Activated B cell treated with CpG ODN at 0.5 μM for 24 hours (primary cell): ENCODE results near the gene ARHGAP12. TPM values are rescaled to one million over a fixed set of nuclear protein-coding genes. Genes with fewer than 3 reads are reported as not detected.

Experiments used
- ATAC-seq: fragments of 200-7000 bp; cut with Tn5 transposase; one replicate; pipeline ENCODE4 v1.10.0; 2021; ENCODE audit warnings: low read depth, mild to moderate bottlenecking, moderate library complexity
- CTCF ChIA-PET: fragments of 350-600 bp; sonication (Branson Sonifier 250); formaldehyde crosslinking; loops from one replicate; lab custom pipeline; 2021; ENCODE audit warnings: antibody characterized with exemption; lab: Charles Lee
- POLR2A ChIA-PET: fragments of 350-600 bp; sonication (Branson Sonifier 250); formaldehyde crosslinking; loops from one replicate; lab custom pipeline; 2021; ENCODE audit warnings: antibody characterized with exemption; lab: Charles Lee
- DNase-seq: peaks from one replicate; pipeline ENCODE4 v3.0.0; 2022
- H3K27ac Mint-ChIP-seq: one replicate; pipeline ENCODE4 v1.8.0; 2020; ENCODE audit warnings: mixed read lengths
- H3K27me3 Mint-ChIP-seq: one replicate; pipeline ENCODE4 v1.8.0; 2021; ENCODE audit warnings: mixed read lengths
- H3K36me3 Mint-ChIP-seq: one replicate; pipeline ENCODE4 v1.8.0; 2021; ENCODE audit warnings: low read depth, mixed read lengths
- H3K4me1 Mint-ChIP-seq: one replicate; pipeline ENCODE4 v1.8.0; 2021; ENCODE audit warnings: mixed read lengths
- H3K4me3 Mint-ChIP-seq: one replicate; pipeline ENCODE4 v1.8.0; 2020; ENCODE audit warnings: mild to moderate bottlenecking, mixed read lengths
- H3K9me3 Mint-ChIP-seq: one replicate; pipeline ENCODE4 v1.8.0; 2020; ENCODE audit warnings: mixed read lengths
- intact Hi-C: fragments of 100-400 bp; cut with micrococcal nuclease; formaldehyde crosslinking; loops from one replicate; pipeline ENCODE4 v1.15.1; 2024
- total RNA-seq: library from RNA; stranded (reverse); gene quantifications from 2 replicates; pipeline ENCODE4 v1.2.3, GENCODE V29; 2022
- TF ChIP-seq, protein P1 (sequence below): fragments of 200-600 bp; IDR thresholded peaks from one replicate; pipeline ENCODE4 v1.8.0; 2022; ENCODE audit warnings: antibody characterized with exemption, mild to moderate bottlenecking

The ARHGAP12 gene
- total RNA-seq, 1 donor from 2014 or later, result 23.2 TPM

DNA sequence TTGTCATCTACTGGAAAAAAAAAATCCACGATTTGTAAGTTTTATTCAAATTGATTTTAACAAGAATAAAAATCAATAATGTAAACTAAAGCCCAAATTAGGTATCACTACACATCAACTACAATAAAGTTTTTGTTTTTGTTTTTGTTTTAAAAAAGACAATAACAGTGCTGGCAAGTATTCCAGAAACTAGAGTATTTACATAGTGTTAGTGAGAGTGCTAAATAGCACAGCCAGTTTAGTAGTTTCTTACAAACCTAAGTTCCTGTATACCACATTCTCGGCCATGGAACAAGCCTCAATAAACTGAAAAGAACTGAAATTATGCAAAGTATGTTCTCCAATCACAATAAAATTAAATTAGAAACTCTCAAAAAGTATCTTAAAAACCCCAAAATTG is 8.1 kb downstream of the ARHGAP12 start:
- CTCF ChIA-PET, result no interaction called here
- H3K27me3 Mint-ChIP-seq, result no peaks in the 10 kb centered on the region
- POLR2A ChIA-PET, result no interaction called here
- ATAC-seq (no peak), DNase-seq (no peak)
- H3K4me3 Mint-ChIP-seq, result no peak overlapping the region
- H3K4me1 Mint-ChIP-seq, result peaks cover 59% of the 10 kb centered on the region
- TF ChIP-seq, protein P1, sequence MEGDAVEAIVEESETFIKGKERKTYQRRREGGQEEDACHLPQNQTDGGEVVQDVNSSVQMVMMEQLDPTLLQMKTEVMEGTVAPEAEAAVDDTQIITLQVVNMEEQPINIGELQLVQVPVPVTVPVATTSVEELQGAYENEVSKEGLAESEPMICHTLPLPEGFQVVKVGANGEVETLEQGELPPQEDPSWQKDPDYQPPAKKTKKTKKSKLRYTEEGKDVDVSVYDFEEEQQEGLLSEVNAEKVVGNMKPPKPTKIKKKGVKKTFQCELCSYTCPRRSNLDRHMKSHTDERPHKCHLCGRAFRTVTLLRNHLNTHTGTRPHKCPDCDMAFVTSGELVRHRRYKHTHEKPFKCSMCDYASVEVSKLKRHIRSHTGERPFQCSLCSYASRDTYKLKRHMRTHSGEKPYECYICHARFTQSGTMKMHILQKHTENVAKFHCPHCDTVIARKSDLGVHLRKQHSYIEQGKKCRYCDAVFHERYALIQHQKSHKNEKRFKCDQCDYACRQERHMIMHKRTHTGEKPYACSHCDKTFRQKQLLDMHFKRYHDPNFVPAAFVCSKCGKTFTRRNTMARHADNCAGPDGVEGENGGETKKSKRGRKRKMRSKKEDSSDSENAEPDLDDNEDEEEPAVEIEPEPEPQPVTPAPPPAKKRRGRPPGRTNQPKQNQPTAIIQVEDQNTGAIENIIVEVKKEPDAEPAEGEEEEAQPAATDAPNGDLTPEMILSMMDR, result no peak
- H3K27ac Mint-ChIP-seq, result no peak overlapping the region
- H3K36me3 Mint-ChIP-seq, result peaks cover 2% of the 10 kb centered on the region
- intact Hi-C loops, result no loop called here
- H3K9me3 Mint-ChIP-seq, result no peaks in the 10 kb centered on the region

DNA sequence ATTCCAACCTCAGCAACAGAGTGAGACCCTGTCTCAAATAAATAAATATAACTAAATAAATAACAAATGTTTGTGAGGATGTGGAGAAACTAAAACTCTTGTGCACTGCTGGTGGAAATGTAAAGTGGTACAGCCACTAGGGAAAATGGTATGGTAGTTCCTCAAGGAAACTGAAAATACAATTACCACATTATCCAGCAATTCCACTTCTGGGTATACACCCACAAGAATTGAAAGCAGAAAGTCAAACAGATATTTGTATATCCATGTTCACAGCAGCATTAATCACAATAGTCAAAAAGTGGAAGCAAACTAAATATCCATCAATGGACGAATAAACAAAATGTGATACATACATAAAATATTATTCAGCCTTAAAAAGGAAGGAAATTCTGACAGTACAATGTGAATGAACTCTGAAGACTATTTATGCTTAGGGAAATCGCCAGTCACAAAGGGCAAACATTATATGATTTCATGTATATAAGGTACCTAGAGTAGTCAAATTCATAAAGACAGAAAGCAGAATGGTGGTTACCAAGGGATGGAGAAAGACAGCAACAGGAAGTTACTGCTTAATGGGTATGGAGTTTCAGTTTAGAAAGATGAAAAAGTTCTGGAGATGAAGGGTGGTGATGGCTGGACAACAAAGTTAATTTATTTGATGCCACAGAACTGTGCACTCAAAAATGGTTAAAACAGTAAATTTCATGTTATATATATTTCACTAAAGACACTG is 9.8 kb downstream of the ARHGAP12 start:
- no peak for ATAC-seq
- peaks cover 59% of the 10 kb centered on the region for H3K4me1 Mint-ChIP-seq
- no peak overlapping the region for H3K27ac Mint-ChIP-seq

DNA sequence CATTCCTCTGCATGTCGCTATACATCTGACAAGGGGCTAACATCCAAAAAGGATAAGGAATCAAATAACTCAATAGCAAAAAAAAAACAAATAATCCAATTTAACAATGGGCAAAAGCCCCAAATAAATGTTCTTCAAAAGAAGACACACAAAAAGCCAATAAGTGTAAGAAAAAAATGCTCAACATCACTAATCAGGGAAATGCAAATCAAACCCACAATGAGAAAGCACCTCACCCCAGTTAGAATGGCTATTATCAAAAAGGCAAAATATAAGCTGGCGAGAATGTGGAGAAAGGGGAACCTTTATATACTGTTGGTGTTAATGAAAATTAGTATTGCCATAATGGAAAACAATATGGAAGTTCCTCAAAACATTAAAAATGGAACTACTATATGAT is 14.3 kb downstream of the ARHGAP12 start:
- H3K36me3 Mint-ChIP-seq, result peaks cover 8% of the 10 kb centered on the region
- TF ChIP-seq, protein P1, result no peak
- no peaks in the 10 kb centered on the region for H3K27me3 Mint-ChIP-seq
- intact Hi-C loops, result loop anchor here (2.0 kb wide), 1 partner anchor 14 kb away; the partner anchor contains the start of gene ARHGAP12
- peaks cover 67% of the 10 kb centered on the region for H3K4me1 Mint-ChIP-seq
- DNase-seq (no peak), ATAC-seq (no peak)
- POLR2A ChIA-PET, result no interaction called here
- H3K4me3 Mint-ChIP-seq, result no peak overlapping the region
- H3K27ac Mint-ChIP-seq, result no peak overlapping the region
- no peaks in the 10 kb centered on the region for H3K9me3 Mint-ChIP-seq
- CTCF ChIA-PET, result no interaction called here

More for the DNA sequence above, 9.8 kb downstream of the ARHGAP12 start:
- H3K27me3 Mint-ChIP-seq, result no peaks in the 10 kb centered on the region
- TF ChIP-seq, protein P1, result no peak
- peaks cover 6% of the 10 kb centered on the region for H3K36me3 Mint-ChIP-seq
- DNase-seq, result no peak
- CTCF ChIA-PET, result no interaction called here
- POLR2A ChIA-PET, result no interaction called here
- no peak overlapping the region for H3K4me3 Mint-ChIP-seq
- intact Hi-C loops, result loop anchor here (1.0 kb wide), 1 partner anchor 8 kb away; no protein-coding TSS in a partner anchor
- no peaks in the 10 kb centered on the region for H3K9me3 Mint-ChIP-seq

DNA sequence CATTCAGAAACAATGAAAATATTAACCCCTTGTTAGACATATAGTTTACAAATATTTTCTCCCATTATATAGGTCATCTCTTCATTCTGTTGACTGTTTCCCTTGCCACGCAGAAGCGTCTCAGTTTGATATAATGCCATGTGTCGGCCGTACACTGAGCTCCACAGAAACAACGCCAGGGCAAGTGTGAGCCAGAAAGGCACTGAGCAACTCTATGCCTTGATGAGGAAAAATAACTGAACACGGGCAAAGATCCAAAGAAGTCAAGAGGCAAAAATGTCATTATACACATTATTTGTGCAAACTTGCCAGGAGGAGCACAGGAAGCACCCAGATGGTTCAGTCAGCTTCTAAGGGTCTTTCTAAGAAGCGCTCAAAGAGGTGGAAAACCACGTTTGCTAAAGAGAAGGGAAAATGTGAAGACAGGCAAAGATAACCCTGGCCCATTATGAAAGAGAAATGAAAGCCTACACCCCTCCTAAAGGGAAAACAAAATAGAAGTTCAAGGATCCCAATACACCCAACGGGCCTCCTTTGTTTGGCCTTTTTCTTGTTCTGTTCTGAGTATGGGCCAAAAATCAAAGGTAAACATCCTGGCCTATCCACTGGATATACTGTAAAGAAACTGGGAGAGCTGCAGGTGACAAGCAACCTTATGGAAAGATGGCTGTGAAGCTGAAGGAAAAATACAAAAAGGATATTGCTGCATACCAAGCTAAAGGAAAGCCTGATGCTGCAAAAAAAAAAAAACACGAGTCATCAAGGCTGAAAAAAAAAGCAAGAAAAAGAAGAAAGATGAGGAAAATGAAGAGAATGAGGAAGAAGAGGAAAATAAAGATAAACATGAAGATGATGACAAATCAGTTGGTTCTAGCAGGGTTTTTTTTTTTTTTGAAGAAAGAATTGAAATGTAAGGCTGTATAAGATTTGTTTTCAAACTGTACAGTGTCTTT is 15.5 kb downstream of the ARHGAP12 start:
- ChIA-PET CTCF (no interaction called here), POLR2A (no interaction called here)
- ATAC-seq, result no peak
- H3K27ac Mint-ChIP-seq, result no peak overlapping the region
- H3K27me3 Mint-ChIP-seq, result no peaks in the 10 kb centered on the region
- H3K9me3 Mint-ChIP-seq, result no peaks in the 10 kb centered on the region
- peaks cover 69% of the 10 kb centered on the region for H3K4me1 Mint-ChIP-seq
- H3K36me3 Mint-ChIP-seq, result peaks cover 19% of the 10 kb centered on the region
- DNase-seq, result no peak
- TF ChIP-seq, protein P1, result no peak
- intact Hi-C loops, result no loop called here
- H3K4me3 Mint-ChIP-seq, result no peak overlapping the region

DNA sequence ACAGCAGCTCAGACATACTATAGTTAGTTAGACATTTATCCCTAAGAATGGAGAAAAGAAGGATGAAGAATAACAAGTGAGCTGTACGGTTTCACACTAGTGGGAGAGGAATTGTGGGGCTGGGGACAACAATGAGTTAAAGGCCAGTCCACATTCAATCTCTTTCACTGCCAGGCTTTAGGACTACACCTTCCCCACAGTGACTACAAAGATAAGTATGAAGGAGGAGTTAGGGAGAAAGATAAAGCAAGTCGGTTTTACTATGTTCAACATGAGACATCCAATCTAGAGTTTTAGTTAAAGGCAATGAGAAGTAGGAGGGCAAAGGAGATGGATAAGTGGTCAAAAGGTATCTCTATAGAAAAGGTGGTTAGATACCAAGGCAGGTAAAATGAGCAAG is 16.3 kb downstream of the ARHGAP12 start:
- ChIA-PET POLR2A (no interaction called here), CTCF (no interaction called here)
- DNase-seq (no peak), ATAC-seq (no peak)
- Mint-ChIP-seq H3K4me1 (peaks cover 70% of the 10 kb centered on the region), H3K27me3 (no peaks in the 10 kb centered on the region), H3K4me3 (no peak overlapping the region), H3K27ac (no peak overlapping the region), H3K36me3 (peaks cover 26% of the 10 kb centered on the region), H3K9me3 (no peaks in the 10 kb centered on the region)
- TF ChIP-seq, protein P1, result no peak
- intact Hi-C loops, result no loop called here
